Fibroblast of villous mesenchyme (primary cell): ENCODE results near the gene ZPLD1. TPM values are rescaled to one million over a fixed set of nuclear protein-coding genes. Genes with fewer than 3 reads are reported as not detected.
A peak's percentile ranks its signal among the peaks of the same experiment; 100 is the strongest.

Experiments
- DNase-seq: peaks from one replicate; pipeline ENCODE4 v3.0.0-alpha.2; 2010; ENCODE audit warnings: low read depth
- H3K4me3 ChIP-seq: 2 replicates; pipeline ENCODE4 v1.5.1; 2011; ENCODE audit warnings: low read depth, mild to moderate bottlenecking, low read length
- total RNA-seq: library from RNA; depleted of rRNA; stranded (reverse); fragments of >200 nt; gene quantifications from 2 replicates; pipeline ENCODE4 v1.2.3, GENCODE V29; 2012
- TF ChIP-seq, protein P1 (sequence below): IDR thresholded peaks from 2 replicates; pipeline ENCODE4 v1.5.1; 2012; ENCODE audit warnings: low read depth, mild to moderate bottlenecking, low read length; ENCODE audit not compliant: insufficient read depth

The ZPLD1 gene
- total RNA-seq, 1 donor: 0.43 TPM

DNA sequence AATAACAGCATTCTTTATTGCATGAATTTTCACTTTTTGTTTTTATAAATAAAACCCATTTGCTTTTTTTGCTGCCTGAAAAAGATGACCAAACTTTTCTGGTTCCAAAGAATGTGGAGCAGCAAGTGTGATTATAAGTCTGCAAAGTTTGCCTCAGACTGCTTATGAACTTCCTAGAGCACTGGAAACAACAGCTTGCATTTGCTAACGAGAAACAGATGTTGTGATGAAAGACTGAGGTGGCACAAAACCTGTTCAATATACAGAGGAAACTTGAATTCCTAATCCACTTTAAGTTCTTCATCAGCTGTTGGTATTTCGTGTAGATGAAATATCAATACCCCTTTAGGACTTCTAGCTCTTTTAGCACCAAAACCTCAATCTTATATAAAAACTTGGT, 9.3 kb downstream of the ZPLD1 start:
- TF ChIP-seq, protein P1, sequence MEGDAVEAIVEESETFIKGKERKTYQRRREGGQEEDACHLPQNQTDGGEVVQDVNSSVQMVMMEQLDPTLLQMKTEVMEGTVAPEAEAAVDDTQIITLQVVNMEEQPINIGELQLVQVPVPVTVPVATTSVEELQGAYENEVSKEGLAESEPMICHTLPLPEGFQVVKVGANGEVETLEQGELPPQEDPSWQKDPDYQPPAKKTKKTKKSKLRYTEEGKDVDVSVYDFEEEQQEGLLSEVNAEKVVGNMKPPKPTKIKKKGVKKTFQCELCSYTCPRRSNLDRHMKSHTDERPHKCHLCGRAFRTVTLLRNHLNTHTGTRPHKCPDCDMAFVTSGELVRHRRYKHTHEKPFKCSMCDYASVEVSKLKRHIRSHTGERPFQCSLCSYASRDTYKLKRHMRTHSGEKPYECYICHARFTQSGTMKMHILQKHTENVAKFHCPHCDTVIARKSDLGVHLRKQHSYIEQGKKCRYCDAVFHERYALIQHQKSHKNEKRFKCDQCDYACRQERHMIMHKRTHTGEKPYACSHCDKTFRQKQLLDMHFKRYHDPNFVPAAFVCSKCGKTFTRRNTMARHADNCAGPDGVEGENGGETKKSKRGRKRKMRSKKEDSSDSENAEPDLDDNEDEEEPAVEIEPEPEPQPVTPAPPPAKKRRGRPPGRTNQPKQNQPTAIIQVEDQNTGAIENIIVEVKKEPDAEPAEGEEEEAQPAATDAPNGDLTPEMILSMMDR: no peak
- no peak overlapping the region for H3K4me3 ChIP-seq
- peak; percentile 65 for DNase-seq

DNA sequence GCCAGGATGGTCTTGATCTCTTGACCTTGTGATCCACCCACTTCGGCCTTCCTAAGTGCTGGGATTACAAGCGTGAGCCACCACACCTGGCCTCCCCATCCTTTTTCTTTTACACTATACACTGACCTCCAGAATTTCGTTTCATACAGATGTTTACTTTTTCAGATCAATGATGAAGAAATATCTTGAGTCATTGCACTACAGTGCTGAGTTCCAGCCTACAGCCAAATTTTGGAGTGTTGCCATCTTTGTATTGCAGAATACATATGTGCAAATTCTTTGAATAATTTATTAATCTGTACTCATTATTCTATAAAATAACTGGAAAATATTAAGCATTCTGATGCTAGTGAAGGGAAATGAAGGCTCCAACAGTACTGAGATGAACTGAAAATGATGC, 12.5 kb downstream of the ZPLD1 start:
- no peak overlapping the region for H3K4me3 ChIP-seq
- TF ChIP-seq, protein P1: no peak
- peak; percentile 44 for DNase-seq

DNA sequence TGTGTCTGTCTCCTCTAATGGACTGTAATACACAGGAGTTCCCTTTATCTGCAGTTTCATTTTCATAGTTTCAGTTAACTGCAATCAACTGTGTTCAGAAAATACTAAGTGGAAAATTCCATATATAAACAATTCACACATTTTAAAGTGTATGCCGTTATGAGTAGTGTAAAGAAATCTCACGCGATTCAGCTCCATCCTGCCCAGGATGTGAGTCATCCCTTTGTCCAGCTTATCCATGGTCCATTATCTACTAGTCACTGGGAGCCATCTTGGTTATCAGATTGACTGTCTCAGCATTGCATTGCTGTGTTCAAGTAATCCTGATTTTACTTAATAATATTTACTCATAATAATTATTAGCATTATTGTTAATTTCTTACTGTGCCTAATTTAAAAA, 14.5 kb downstream of the ZPLD1 start:
- peak; percentile 21 for DNase-seq
- TF ChIP-seq, protein P1: no peak
- no peak overlapping the region for H3K4me3 ChIP-seq

DNA sequence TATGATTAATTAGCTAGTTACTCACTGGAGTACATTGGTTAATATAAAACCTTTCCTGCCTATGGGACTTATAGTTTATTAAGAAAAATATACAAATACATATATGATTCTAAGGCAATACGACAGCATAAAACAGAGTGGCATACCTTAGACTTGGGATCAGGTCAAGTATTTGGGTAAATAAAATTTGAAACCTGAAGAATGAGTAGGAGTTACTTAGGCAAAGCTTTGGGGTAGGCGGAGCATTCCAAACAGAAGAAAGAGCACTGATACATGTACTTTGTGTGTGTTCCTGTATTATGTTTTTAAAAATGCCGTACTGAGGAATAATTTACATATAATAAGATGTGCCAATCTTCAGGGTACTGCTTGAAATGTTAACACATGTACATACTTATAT, 15.1 kb downstream of the ZPLD1 start:
- DNase-seq: no peak
- H3K4me3 ChIP-seq: no peak overlapping the region
- TF ChIP-seq, protein P1: no peak

DNA sequence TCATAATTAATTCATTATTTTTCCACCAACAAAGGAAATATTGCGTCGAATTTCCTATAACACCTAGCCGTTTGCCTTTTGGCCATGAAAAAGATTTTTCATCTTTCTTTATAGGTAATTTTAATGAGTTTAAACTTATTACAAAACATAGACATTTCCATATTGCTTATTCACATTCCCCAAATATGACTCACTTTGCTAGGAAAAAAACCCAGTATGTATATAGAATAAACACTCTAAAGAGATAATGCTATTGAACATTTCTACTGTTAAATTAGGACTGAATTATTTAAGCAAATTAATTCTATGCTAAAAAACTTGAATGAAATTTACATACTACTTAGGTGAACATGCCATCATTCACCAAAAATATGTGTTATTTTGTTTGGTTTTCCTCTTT, 16.2 kb downstream of the ZPLD1 start:
- no peak overlapping the region for H3K4me3 ChIP-seq
- TF ChIP-seq, protein P1: no peak
- DNase-seq: peak; percentile 19

DNA sequence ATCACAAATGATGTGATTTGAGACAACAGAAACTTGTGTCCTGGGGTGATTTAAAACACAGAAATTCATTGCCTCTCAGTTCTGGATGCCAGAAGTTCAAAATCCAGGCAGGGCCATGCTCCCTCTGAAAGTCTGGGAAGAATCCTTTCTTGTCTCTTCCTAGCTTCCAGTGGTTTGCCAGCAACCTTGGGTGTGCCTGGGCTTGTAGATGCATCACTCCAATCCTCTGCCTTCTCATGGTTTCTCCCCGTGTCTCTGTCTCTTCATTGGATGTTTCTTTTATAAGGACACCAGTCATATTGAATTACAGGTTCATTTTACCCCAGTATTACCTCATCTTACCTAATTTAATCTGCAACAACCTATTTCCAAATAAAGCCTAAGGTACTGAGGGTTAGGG, 16.7 kb downstream of the ZPLD1 start:
- TF ChIP-seq, protein P1: no peak
- no peak for DNase-seq
- H3K4me3 ChIP-seq: no peak overlapping the region

DNA sequence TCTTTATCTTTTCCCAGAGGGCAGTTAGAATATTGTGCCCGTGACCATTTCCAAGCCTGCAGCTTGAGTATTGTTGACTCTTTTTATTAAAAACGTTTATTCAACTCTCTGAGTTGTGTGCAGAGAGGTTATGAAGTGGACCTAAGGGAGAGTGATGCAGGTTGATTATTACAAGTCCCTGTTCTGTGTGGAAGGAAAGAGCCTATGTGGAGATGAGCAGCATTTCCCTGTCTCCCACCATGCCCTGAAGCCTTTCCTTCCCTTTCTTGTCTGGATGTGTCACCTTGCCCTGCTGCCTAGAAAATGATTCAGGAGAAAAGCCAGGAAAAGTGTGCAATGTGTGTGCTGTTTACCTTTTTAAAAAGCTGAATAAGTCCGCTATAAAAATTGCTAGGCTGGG, 19.4 kb downstream of the ZPLD1 start:
- TF ChIP-seq, protein P1: no peak

More for the DNA sequence above, 19.4 kb downstream of the ZPLD1 start:
- no peak overlapping the region for H3K4me3 ChIP-seq
- no peak for DNase-seq
